CD4-positive, alpha-beta T cell treated with Interleukin-6 for 4 hours (primary cell): ENCODE measurements around the gene CWC25.
A peak's percentile ranks its signal among the peaks of the same experiment; 100 is the strongest.
"Not testable (repeated sequence)": the region's sequence is repeated elsewhere in the genome, so short reads cannot be mapped to it uniquely, and the experiment has no call there.

Experiments used
- DNase-seq: peaks from one replicate; pipeline ENCODE4 v3.0.0-alpha.2; 2020; ENCODE audit warnings: mixed read lengths

Gene CWC25

GRCh38 chr17:38852771-38853291 lies 27.7 kb upstream of the CWC25 start:
- no peak for DNase-seq

GRCh38 chr17:38851434-38851833 lies 26.3 kb upstream of the CWC25 start:
- DNase-seq = no peak

GRCh38 chr17:38850374-38850773 lies 25.3 kb upstream of the CWC25 start:
- no peak for DNase-seq

GRCh38 chr17:38848939-38849605 lies 24.0 kb upstream of the CWC25 start:
- DNase-seq = no peak

GRCh38 chr17:38848557-38848891 lies 23.4 kb upstream of the CWC25 start:
- no peak for DNase-seq

GRCh38 chr17:38844261-38844757 lies 19.2 kb upstream of the CWC25 start:
- DNase-seq = no peak

GRCh38 chr17:38825762-38826247 lies 684 bp upstream of the CWC25 start:
- DNase-seq = no peak

- DNase-seq = no peak
Observed at GRCh38 chr17:38815576-38816193, 9.4 kb downstream of the CWC25 start.

GRCh38 chr17:38809828-38810227 lies 15.3 kb downstream of the CWC25 start:
- no peak for DNase-seq

GRCh38 chr17:38800237-38800760 lies 24.8 kb downstream of the CWC25 start:
- DNase-seq = no peak

- DNase-seq = peak; percentile 92
Observed at GRCh38 chr17:38799501-38800236, 25.5 kb downstream of the CWC25 start, which contains the start of gene PIP4K2B. Gene PIP4K2B (minus strand): TSS chr17:38799556. CDS start chr17:38799424, 132 bp downstream.

GRCh38 chr17:38798614-38799500 lies 26.3 kb downstream of the CWC25 start:
- peak; percentile 68 for DNase-seq

- no peak for DNase-seq
Observed at GRCh38 chr17:38797828-38798227, 27.3 kb downstream of the CWC25 start.

- DNase-seq = no peak
Observed at GRCh38 chr17:38797158-38797490, 28.0 kb downstream of the CWC25 start.

- no peak for DNase-seq
Observed at GRCh38 chr17:38796451-38797157, 28.5 kb downstream of the CWC25 start.

GRCh38 chr17:38794221-38794620 lies 30.9 kb downstream of the CWC25 start:
- no peak for DNase-seq

- no peak for DNase-seq
Observed at GRCh38 chr17:38791162-38791561, 34.0 kb downstream of the CWC25 start.

GRCh38 chr17:38790148-38790707 lies 34.9 kb downstream of the CWC25 start:
- DNase-seq = not testable (repeated sequence)

GRCh38 chr17:38789185-38789584 lies 35.9 kb downstream of the CWC25 start:
- no peak for DNase-seq

GRCh38 chr17:38787999-38788398 lies 37.1 kb downstream of the CWC25 start:
- not testable (repeated sequence) for DNase-seq

GRCh38 chr17:38786372-38786771 lies 38.7 kb downstream of the CWC25 start:
- no peak for DNase-seq
